K562 (cell line): ENCODE results near the gene AKAP12. TPM values are rescaled to one million over a fixed set of nuclear protein-coding genes. Genes with fewer than 3 reads are reported as not detected.

Experiments
- ATAC-seq: fragments of 200-7000 bp; cut with Tn5 transposase; 3 replicates; pipeline ENCODE4 v1.9.1; 2020; ENCODE audit warnings: moderate library complexity
- BruUV-seq: library from RNA; stranded (reverse); fragments of 400-500 nt; replicated peaks from 2 replicates; lab custom pipeline; 2021; lab: Mats Ljungman, UMichigan
- CTCF ChIA-PET: fragments of 300-600 bp; formaldehyde crosslinking; extraction: SDS; loops from one replicate; lab custom pipeline; 2021; ENCODE audit warnings: low intra/inter-chr PET ratio; lab: Yijun Ruan, JAX
- POLR2A ChIA-PET: fragments of 300-600, 350-650 bp; sonication (Branson Sonifier 250); formaldehyde crosslinking; extraction: SDS; loops from one replicate; lab custom pipeline; 2021; ENCODE audit warnings: antibody characterized with exemption, inconsistent platforms; lab: Yijun Ruan, JAX
- DNase-seq, 4 experiments: peaks; one replicate each; pipeline versions ENCODE4 v3.0.0 to v3.0.0-alpha.2; 2011 to 2018; ENCODE audit warnings: low spot score in 3 of 4, mixed read lengths in 3 of 4; ENCODE audit errors: extremely low read depth in 1 of 4
- FAIRE-seq: peaks from 2 replicates; lab custom pipeline; 2011; peaks lifted over from hg19 to GRCh38; lab: Jason Lieb, UNC
- H2AFZ ChIP-seq: 2 replicates; pipeline ENCODE4 v1.6.0; 2011; ENCODE audit warnings: low read depth, low read length, control low read depth, inconsistent platforms
- H3K27ac ChIP-seq: fragments of 200-600 bp; 3 replicates; pipeline ENCODE4 v1.8.0; 2011; ENCODE audit warnings: low read depth, mild to moderate bottlenecking, control low read depth, inconsistent platforms, low read length, moderate library complexity, mixed read lengths; ENCODE audit errors: extremely low read depth
- H3K27me3 ChIP-seq, 2 experiments: fragments of 300-600 bp in 1 of 2; 2 replicates in 1 of 2; 3 replicates in 1 of 2; pipeline versions ENCODE4 v1.6.0 to v1.8.0; 2011; ENCODE audit warnings: inconsistent platforms in 2 of 2, low read length in 2 of 2, mild to moderate bottlenecking in 1 of 2, mixed read lengths in 1 of 2, moderate library complexity in 1 of 2; ENCODE audit not compliant: control insufficient read depth in 2 of 2, insufficient read depth in 2 of 2
- H3K36me3 ChIP-seq: fragments of 300-600 bp; 3 replicates; pipeline ENCODE4 v1.8.0; 2011; ENCODE audit warnings: mild to moderate bottlenecking, low read length, inconsistent platforms; ENCODE audit not compliant: control insufficient read depth, insufficient read depth
- H3K4me1 ChIP-seq, 2 experiments: fragments of 200-600 bp in 1 of 2; replicated peaks in 1 of 2; 2 replicates in 1 of 2; 3 replicates in 1 of 2; pipeline versions ENCODE4 v1.5.1 to v1.8.0; 2011; ENCODE audit warnings: inconsistent platforms in 2 of 2, low read length in 2 of 2, mild to moderate bottlenecking in 1 of 2, mixed read lengths in 1 of 2, moderate library complexity in 1 of 2; ENCODE audit not compliant: control insufficient read depth in 2 of 2, insufficient read depth in 2 of 2
- H3K4me2 ChIP-seq: 2 replicates; pipeline ENCODE4 v1.6.1; 2011; ENCODE audit warnings: low read length, control low read depth, inconsistent platforms, mixed read lengths; ENCODE audit not compliant: insufficient read depth
- H3K4me3 ChIP-seq: fragments of 200-600 bp; sonication (generic), shearing (Covaris generic); 2 replicates; pipeline ENCODE4 v1.5.1; 2016; ENCODE audit warnings: control low read depth, inconsistent platforms
- H3K79me2 ChIP-seq: fragments of 200-600 bp; 3 replicates; pipeline ENCODE4 v1.8.0; 2011; ENCODE audit warnings: low read length, inconsistent platforms; ENCODE audit not compliant: control insufficient read depth, insufficient read depth
- H3K9ac ChIP-seq, 2 experiments: 2 replicates each; pipeline versions ENCODE4 v1.6.0 to v1.6.1; 2011; ENCODE audit warnings: low read depth in 2 of 2, low read length in 2 of 2, control low read depth in 1 of 2, inconsistent platforms in 1 of 2, mild to moderate bottlenecking in 1 of 2, mixed read lengths in 1 of 2; ENCODE audit not compliant: insufficient read depth in 1 of 2
- H3K9me1 ChIP-seq: one replicate; pipeline ENCODE4 v1.6.0; 2011; ENCODE audit warnings: inconsistent platforms, mild to moderate bottlenecking, low read length, moderate library complexity; ENCODE audit not compliant: control insufficient read depth, insufficient read depth
- H3K9me3 ChIP-seq: replicated peaks from 2 replicates; pipeline ENCODE4 v1.5.1; 2011; ENCODE audit warnings: low read depth, low read length, inconsistent platforms; ENCODE audit not compliant: control insufficient read depth, insufficient read depth
- H4K20me1 ChIP-seq: replicated peaks from 2 replicates; pipeline ENCODE4 v1.6.1; 2011; ENCODE audit warnings: low read length, inconsistent platforms, mixed read lengths; ENCODE audit not compliant: control insufficient read depth, insufficient read depth
- ETS2 ChIP-seq: IDR thresholded peaks from 2 replicates; pipeline ENCODE4 v1.6.1; 2016; ENCODE audit warnings: borderline replicate concordance, missing genetic modification characterization, mild to moderate bottlenecking, moderate library complexity, missing compliant biosample characterization; ENCODE audit not compliant: poor library complexity, severe bottlenecking
- HDAC8 ChIP-seq: fragments of 450-650 bp; IDR thresholded peaks from 2 replicates; pipeline ENCODE4 v1.6.1; 2016; ENCODE audit warnings: mild to moderate bottlenecking, missing genetic modification characterization, moderate library complexity, missing compliant biosample characterization
- HNRNPL ChIP-seq: fragments of 200-400 bp; formaldehyde crosslinking; IDR thresholded peaks from 2 replicates; pipeline ENCODE4 v1.6.1; 2017; ENCODE audit warnings: low read depth, mild to moderate bottlenecking, low read length
- HNRNPLL ChIP-seq: fragments of 200-400 bp; formaldehyde crosslinking; IDR thresholded peaks from 2 replicates; pipeline ENCODE4 v1.6.1; 2017; ENCODE audit warnings: low read length, low read depth, mild to moderate bottlenecking; ENCODE audit not compliant: poor library complexity, severe bottlenecking
- PREB ChIP-seq: sonication (generic); formaldehyde crosslinking; IDR thresholded peaks from 2 replicates; pipeline ENCODE4 v1.8.1; 2023; ENCODE audit warnings: mild to moderate bottlenecking, missing genetic modification reagents
- RBM39 ChIP-seq: fragments of 200-400 bp; formaldehyde crosslinking; optimal IDR thresholded peaks from 2 replicates; pipeline ENCODE3; 2018; ENCODE audit warnings: low read depth, low read length
- RFX5 ChIP-seq: IDR thresholded peaks from 2 replicates; pipeline ENCODE4 v1.6.1; 2011; ENCODE audit warnings: low read depth, mild to moderate bottlenecking, improper control_type of control experiment, low read length
- SAFB2 ChIP-seq: fragments of 200-400 bp; formaldehyde crosslinking; IDR thresholded peaks from 2 replicates; pipeline ENCODE4 v1.6.1; 2018; ENCODE audit warnings: borderline replicate concordance, low read length, low read depth, moderate library complexity; ENCODE audit not compliant: severe bottlenecking
- SIN3B ChIP-seq: fragments of 450-650 bp; IDR thresholded peaks from 2 replicates; pipeline ENCODE4 v1.6.1; 2017; ENCODE audit warnings: low read depth, mild to moderate bottlenecking, moderate library complexity
- TFAP4 ChIP-seq: sonication (generic); formaldehyde crosslinking; IDR thresholded peaks from 2 replicates; pipeline ENCODE4 v1.8.0; 2022; ENCODE audit warnings: missing genetic modification reagents, mild to moderate bottlenecking, moderate library complexity, borderline replicate concordance
- TOE1 ChIP-seq, 2 experiments: fragments of 450-650 bp in 1 of 2; sonication (generic) in 1 of 2; formaldehyde crosslinking in 1 of 2; IDR thresholded peaks; 2 replicates each; pipeline versions ENCODE4 v1.7.1 to v1.8.0; 2016 to 2022; ENCODE audit warnings: borderline replicate concordance in 2 of 2, mild to moderate bottlenecking in 2 of 2, antibody characterized with exemption in 1 of 2, inconsistent platforms in 1 of 2, low read depth in 1 of 2, missing genetic modification reagents in 1 of 2, moderate library complexity in 1 of 2
- ZBTB12 ChIP-seq: fragments of 250-450 bp; sonication (Bioruptor Pico); IDR thresholded peaks from 2 replicates; pipeline ENCODE4 v1.4.0; 2020
- ZFP91 ChIP-seq: sonication (generic); formaldehyde crosslinking; IDR thresholded peaks from 2 replicates; pipeline ENCODE4 v1.8.0; 2022; ENCODE audit warnings: mild to moderate bottlenecking, missing genetic modification reagents
- ZNF277 ChIP-seq: fragments of 250-450 bp; sonication (Bioruptor Pico); IDR thresholded peaks from 2 replicates; pipeline ENCODE4 v1.8.0; 2022; ENCODE audit warnings: inconsistent platforms, mild to moderate bottlenecking, moderate library complexity, borderline replicate concordance
- ZNF830 ChIP-seq: fragments of 250-450 bp; sonication (Bioruptor Pico); IDR thresholded peaks from 2 replicates; pipeline ENCODE4 v1.5.0; 2021; ENCODE audit warnings: mild to moderate bottlenecking
- WGBS: fragments of 100-300 bp; shearing (Covaris generic); methylation state at CpG from one replicate; pipeline ENCODE4 v1.1.6; 2016; ENCODE audit warnings: low coverage, mixed read lengths; ENCODE audit not compliant: insufficient coverage; ENCODE audit errors: missing lambda C conversion rate; 5-methylcytosine and 5-hydroxymethylcytosine counted together
- in situ Hi-C: fragments of 300-500 bp; cut with MboI; formaldehyde crosslinking; loops from 4 replicates; pipeline ENCODE4 v1.15.0; 2018; ENCODE audit warnings: inconsistent platforms, mixed read lengths
- intact Hi-C: fragments of 100-400 bp; cut with micrococcal nuclease; formaldehyde crosslinking; loops from 2 replicates; pipeline ENCODE4 v1.14.2; 2022
- polyA plus RNA-seq, 8 experiments: library from polyadenylated mRNA; depleted of rRNA in 4 of 8; stranded (reverse) in 5 of 8; unstranded in 3 of 8; fragments of >200 nt; fragmentation: Nextera tagmentation in 2 of 8; fragmentation: Illumina TruSeq in 1 of 8; extraction: Ambion mirVana in 2 of 8; extraction: Trizol in 1 of 8; gene quantifications; 2 replicates each; pipeline versions ENCODE4 v1.2.1 to v1.2.3, GENCODE V29; 2011 to 2014; ENCODE audit warnings: inconsistent platforms in 1 of 8, missing spikeins in 1 of 8
- total RNA-seq, 7 experiments: library from RNA; depleted of rRNA in 6 of 7; stranded (reverse); fragments of >200 nt in 6 of 7; fragmentation: Illumina TruSeq in 2 of 7; extraction: Trizol in 2 of 7; gene quantifications; 2 replicates each; pipeline versions ENCODE4 v1.2.1 to v1.2.3, GENCODE V29; 2011 to 2021; ENCODE audit warnings: low replicate concordance in 1 of 7

Gene AKAP12
- total and polyA plus RNA-seq, 9 of the 15 experiments (the other 6 are each of a cell fraction or from before 2014, with no cell fraction given) = 0.08 to 2.0 (median 0.62) TPM

GRCh38 chr6:151377095-151377494, 137.3 kb downstream of the AKAP12 start:
- Histone ChIP-seq H3K27me3 (no peaks in the 10 kb centered on the region), H3K9ac (no peak overlapping the region), H3K9me1 (no peaks in the 10 kb centered on the region), H3K27ac (no peak overlapping the region), H3K4me2 (no peak overlapping the region), H3K4me1 (peaks cover 11 to 12% of the 10 kb centered on the region in 2 experiments), H2AFZ (no peak overlapping the region), H3K36me3 (peaks cover 15% of the 10 kb centered on the region; the same call in 1 of the 3 replicates), H3K4me3 (no peak overlapping the region), H3K9me3 (no peaks in the 10 kb centered on the region), H3K79me2 (peaks cover 66% of the 10 kb centered on the region), H4K20me1 (no peaks in the 10 kb centered on the region)
- FAIRE-seq = no peak
- POLR2A ChIA-PET = interaction anchor here (0.7 to 1.2 kb wide), 3 partner anchors 11 to 533 kb away, joined by 3 to 5 read pairs (median 3); no protein-coding TSS in a partner anchor
- DNase-seq = no peak
- intact Hi-C loops = no loop called here
- CTCF ChIA-PET = no interaction called here
- ATAC-seq = no peak
- in situ Hi-C loops = no loop called here
- 67% methylated on average over 3 of the region's 3 CpGs for WGBS
- BruUV-seq = no TSS peak
- TF ChIP-seq SAFB2 (no peak), RFX5 (no peak), ZNF830 (CRISPR knock-in tag) (no peak), HNRNPLL (no peak), RBM39 (no peak), ZFP91 (CRISPR knock-in tag) (no peak), ETS2 (no peak), PREB (CRISPR knock-in tag) (no peak), HDAC8 (tag) (no peak), ZBTB12 (CRISPR knock-in tag) (no peak), SIN3B (no peak), TOE1 (IDR thresholded peaks at IDR 0.05; ENCODE audit: borderline replicate concordance) (no peak), TOE1 (CRISPR knock-in tag; IDR thresholded peaks at IDR 0.05; ENCODE audit: borderline replicate concordance, low read depth) (no peak), HNRNPL (no peak), TFAP4 (CRISPR knock-in tag) (no peak), ZNF277 (CRISPR knock-in tag) (no peak)
